Stimulated activated CD8-positive, alpha-beta memory T cell treated with anti-CD3 and anti-CD28 coated beads, Interleukin-2, amount 100 ng/mL, for 48 hours (primary cell): ENCODE results near the gene PLXNB1.
"Not testable (repeated sequence)": the region's sequence is repeated elsewhere in the genome, so short reads cannot be mapped to it uniquely, and the experiment has no call there.

Source experiments
- DNase-seq, 2 donors: peaks; one replicate each; pipeline ENCODE4 v3.0.0-alpha.2; 2020; ENCODE audit warnings: low read depth in 2 of 2

Gene PLXNB1

GRCh38 chr3:48405343-48405881, 24.5 kb downstream of the PLXNB1 start:
- DNase-seq, result no peak

GRCh38 chr3:48404440-48405342, 25.2 kb downstream of the PLXNB1 start:
- no peak for DNase-seq

- DNase-seq, result no peak
These were observed 26.1 kb downstream of the PLXNB1 start for GRCh38 chr3:48403533-48404439.

- DNase-seq, result no peak
These were observed 27.0 kb downstream of the PLXNB1 start for GRCh38 chr3:48402907-48403306.

GRCh38 chr3:48402281-48402732, 27.6 kb downstream of the PLXNB1 start:
- no peak for DNase-seq

GRCh38 chr3:48401434-48401901, 28.4 kb downstream of the PLXNB1 start:
- DNase-seq, result not testable (repeated sequence)

- peak; percentile 14 to 26 for DNase-seq
These were observed 29.0 kb downstream of the PLXNB1 start for GRCh38 chr3:48400824-48401433.

- no peak for DNase-seq
These were observed 30.3 kb downstream of the PLXNB1 start for GRCh38 chr3:48399387-48400172.

GRCh38 chr3:48398701-48399386, 31.0 kb downstream of the PLXNB1 start:
- no peak for DNase-seq

GRCh38 chr3:48397767-48398681, 31.9 kb downstream of the PLXNB1 start:
- DNase-seq, result no peak

GRCh38 chr3:48395714-48396113, 34.2 kb downstream of the PLXNB1 start:
- DNase-seq, result no peak

GRCh38 chr3:48394391-48394790, 35.5 kb downstream of the PLXNB1 start:
- DNase-seq, result no peak

- no peak for DNase-seq
These were observed 40.9 kb downstream of the PLXNB1 start for GRCh38 chr3:48388966-48389365.

GRCh38 chr3:48387634-48388033, 42.3 kb downstream of the PLXNB1 start:
- no peak for DNase-seq

- DNase-seq, result no peak
These were observed 56.9 kb downstream of the PLXNB1 start for GRCh38 chr3:48372862-48373435.

- DNase-seq, result no peak
These were observed 57.5 kb downstream of the PLXNB1 start for GRCh38 chr3:48372377-48372770.

GRCh38 chr3:48371651-48372376, 58.1 kb downstream of the PLXNB1 start, which contains the start of gene FBXW12:
TSS of gene FBXW12 (plus strand) at chr3:48372219. CDS start at chr3:48372768, 549 bp downstream.
- no peak for DNase-seq

- DNase-seq, result no peak
These were observed 59.6 kb downstream of the PLXNB1 start for GRCh38 chr3:48370333-48370713.
